ENCODE measurements around the gene CKAP4. TPM values are rescaled to one million over a fixed set of nuclear protein-coding genes. Genes with fewer than 3 reads are reported as not detected.

The CKAP4 gene
- total and polyA plus RNA-seq, 2 donors (not counting 3 experiments of a cell fraction or from before 2014, with no cell fraction given): 117 to 223 TPM

- H3K4me1 ChIP-seq (ENCODE audit: control insufficient read depth, extremely low read depth, insufficient read depth, low read length): no peaks in the 10 kb centered on the region
- dilution Hi-C loops (cut with MboI; ENCODE audit: extremely low pct_ligation_motif_present, low sequenced_read_pairs): no loop called here
- no peaks in the 10 kb centered on the region for H4K20me1 ChIP-seq (replicated peaks; ENCODE audit: control insufficient read depth, extremely low read depth, insufficient read depth, low read length)
- POLR2A ChIA-PET: no interaction called here
- no peak overlapping the region for H3K27ac ChIP-seq (ENCODE audit: insufficient read depth, low read depth, low read length)
- BruUV-seq (replicated peaks): no TSS peak
- intact Hi-C loops (cut with micrococcal nuclease): loop anchor here (5.0 kb wide), 1 partner anchor 613 kb away; no protein-coding TSS in a partner anchor
- no peak overlapping the region for H2AFZ ChIP-seq (ENCODE audit: low read depth, low read length)
- CTCF ChIA-PET: interaction anchor here (3.1 to 4.1 kb wide), 2 partner anchors 52 to 117 kb away, joined by 38 to 224 read pairs; no protein-coding TSS in a partner anchor
- no peaks in the 10 kb centered on the region for H3K36me3 ChIP-seq (ENCODE audit: control insufficient read depth in 2 of 2, extremely low read depth in 1 of 2, insufficient read depth in 2 of 2, low read length in 2 of 2)
- no peak overlapping the region for H3K4me3 ChIP-seq (replicated peaks in 1 of 3; ENCODE audit: insufficient read depth in 1 of 3, low read depth in 1 of 3, low read length in 3 of 3)
- H3K9me1 ChIP-seq (replicated peaks; ENCODE audit: control insufficient read depth, extremely low read depth, insufficient read depth, low read length): no peaks in the 10 kb centered on the region
- peaks cover 0 to 4% of the 10 kb centered on the region in 2 experiments for H3K27me3 ChIP-seq (ENCODE audit: control insufficient read depth in 2 of 2, insufficient read depth in 2 of 2, low read length in 2 of 2)
- no peaks in the 10 kb centered on the region for H3K79me2 ChIP-seq (ENCODE audit: control insufficient read depth, insufficient read depth, low read length)
- TF ChIP-seq POLR2A (IDR thresholded peaks at IDR 0.05; ENCODE audit: low read depth, low read length): no peak
- no peak for TF ChIP-seq GATA2 (IDR thresholded peaks at IDR 0.05; ENCODE audit: insufficient read depth, insufficient read length, low read depth, low read length)
- TF ChIP-seq CTCF (IDR thresholded peaks at IDR 0.05; ENCODE audit: extremely low read depth in 1 of 2, insufficient read depth in 1 of 2, low read depth in 1 of 2, low read length in 2 of 2): no peak
- TF ChIP-seq JUN (IDR thresholded peaks at IDR 0.05; ENCODE audit: borderline replicate concordance, insufficient read depth, insufficient read length, low read depth): no peak
- TF ChIP-seq FOS (IDR thresholded peaks at IDR 0.05; ENCODE audit: borderline replicate concordance, insufficient read depth, low read length): no peak
- no peak overlapping the region for H3K4me2 ChIP-seq (ENCODE audit: insufficient read depth, low read length)
- H3K9me3 ChIP-seq (replicated peaks; ENCODE audit: control insufficient read depth, insufficient read depth, low read length): no peaks in the 10 kb centered on the region
- FAIRE-seq (no peak), DNase-seq (ENCODE audit: low read depth, low spot score) (no peak)
- no peak overlapping the region for H3K9ac ChIP-seq (replicated peaks; ENCODE audit: extremely low read depth, insufficient read depth, low read length)
Observed at GRCh38 chr12:106229036-106229591, 18.7 kb downstream of the CKAP4 start.

Data from endothelial cell of umbilical vein (primary cell).